Glutamatergic neuron (in vitro differentiated cells): ENCODE measurements around the gene SPECC1. TPM values are rescaled to one million over a fixed set of nuclear protein-coding genes. Genes with fewer than 3 reads are reported as not detected.

ENCODE experiments used
- DNase-seq: peaks from one replicate; pipeline ENCODE4 v3.0.0; 2022
- H3K27ac Mint-ChIP-seq: one replicate; pipeline ENCODE4 v1.8.0; 2020; ENCODE audit warnings: mild to moderate bottlenecking, mixed read lengths, inconsistent platforms; ENCODE audit not compliant: unreplicated experiment
- H3K27me3 Mint-ChIP-seq: one replicate; pipeline ENCODE4 v1.8.0; 2020; ENCODE audit warnings: mild to moderate bottlenecking, moderate library complexity, mixed read lengths, inconsistent platforms; ENCODE audit not compliant: unreplicated experiment
- H3K36me3 Mint-ChIP-seq: one replicate; pipeline ENCODE4 v1.8.0; 2020; ENCODE audit warnings: mild to moderate bottlenecking, mixed read lengths, inconsistent platforms; ENCODE audit not compliant: unreplicated experiment
- H3K4me1 Mint-ChIP-seq: one replicate; pipeline ENCODE4 v1.8.0; 2020; ENCODE audit warnings: mild to moderate bottlenecking, low read depth, mixed read lengths, inconsistent platforms; ENCODE audit not compliant: unreplicated experiment
- H3K4me3 Mint-ChIP-seq: one replicate; pipeline ENCODE4 v1.8.0; 2020; ENCODE audit warnings: mild to moderate bottlenecking, mixed read lengths, inconsistent platforms; ENCODE audit not compliant: unreplicated experiment
- H3K9me3 Mint-ChIP-seq: one replicate; pipeline ENCODE4 v1.8.0; 2020; ENCODE audit warnings: mild to moderate bottlenecking, moderate library complexity, mixed read lengths, inconsistent platforms; ENCODE audit not compliant: unreplicated experiment
- total RNA-seq: library from RNA; stranded (reverse); fragmentation: NEBNext Ultra II Directional; extraction: Animal tissue kit (Norgen Biotek cat#: 25700); gene quantifications from one replicate; pipeline ENCODE4 v1.2.1, GENCODE V29; 2021; ENCODE audit not compliant: unreplicated experiment
- TF ChIP-seq, protein P1 (sequence below): fragments of 200-600 bp; sonication (generic); IDR thresholded peaks from one replicate; pipeline ENCODE4 v1.5.0; 2021; ENCODE audit not compliant: partially characterized antibody, unreplicated experiment

SPECC1 gene
- total RNA-seq, 1 donor from 2014 or later, result 60.6 TPM

- no peak overlapping the region for H3K4me3 Mint-ChIP-seq
- peaks cover 2% of the 10 kb centered on the region for H3K27me3 Mint-ChIP-seq
- peaks cover 32% of the 10 kb centered on the region for H3K36me3 Mint-ChIP-seq
- H3K27ac Mint-ChIP-seq, result no peak overlapping the region
- no peak for DNase-seq
- H3K9me3 Mint-ChIP-seq, result peaks cover 2% of the 10 kb centered on the region
- TF ChIP-seq, protein P1, sequence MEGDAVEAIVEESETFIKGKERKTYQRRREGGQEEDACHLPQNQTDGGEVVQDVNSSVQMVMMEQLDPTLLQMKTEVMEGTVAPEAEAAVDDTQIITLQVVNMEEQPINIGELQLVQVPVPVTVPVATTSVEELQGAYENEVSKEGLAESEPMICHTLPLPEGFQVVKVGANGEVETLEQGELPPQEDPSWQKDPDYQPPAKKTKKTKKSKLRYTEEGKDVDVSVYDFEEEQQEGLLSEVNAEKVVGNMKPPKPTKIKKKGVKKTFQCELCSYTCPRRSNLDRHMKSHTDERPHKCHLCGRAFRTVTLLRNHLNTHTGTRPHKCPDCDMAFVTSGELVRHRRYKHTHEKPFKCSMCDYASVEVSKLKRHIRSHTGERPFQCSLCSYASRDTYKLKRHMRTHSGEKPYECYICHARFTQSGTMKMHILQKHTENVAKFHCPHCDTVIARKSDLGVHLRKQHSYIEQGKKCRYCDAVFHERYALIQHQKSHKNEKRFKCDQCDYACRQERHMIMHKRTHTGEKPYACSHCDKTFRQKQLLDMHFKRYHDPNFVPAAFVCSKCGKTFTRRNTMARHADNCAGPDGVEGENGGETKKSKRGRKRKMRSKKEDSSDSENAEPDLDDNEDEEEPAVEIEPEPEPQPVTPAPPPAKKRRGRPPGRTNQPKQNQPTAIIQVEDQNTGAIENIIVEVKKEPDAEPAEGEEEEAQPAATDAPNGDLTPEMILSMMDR, result no peak
- H3K4me1 Mint-ChIP-seq, result no peaks in the 10 kb centered on the region
Measured at GRCh38 chr17:20307326-20307910, 298.3 kb downstream of the SPECC1 start.

DNA sequence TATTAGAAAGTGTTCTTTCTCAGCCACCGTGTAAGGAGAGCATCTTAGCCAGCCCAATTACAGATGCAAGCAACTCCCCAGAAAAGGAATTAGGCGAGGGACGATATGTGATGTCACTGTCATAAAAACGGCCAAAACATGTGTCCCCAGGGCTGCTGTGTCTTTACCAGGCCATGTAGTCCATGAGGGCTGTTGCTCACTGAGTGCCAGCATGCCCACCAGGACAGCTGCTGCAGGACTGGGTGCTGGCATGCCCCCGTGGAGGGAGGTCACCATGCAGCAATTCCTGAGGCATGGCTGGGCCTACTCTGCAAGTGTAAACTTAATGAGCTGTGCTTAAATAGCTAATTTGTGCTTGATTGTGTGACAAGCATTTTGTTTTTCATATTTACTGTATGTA is 301.3 kb downstream of the SPECC1 start:
- Mint-ChIP-seq H3K27ac (no peak overlapping the region), H3K9me3 (peaks cover 2% of the 10 kb centered on the region), H3K4me3 (no peak overlapping the region), H3K36me3 (peaks cover 22% of the 10 kb centered on the region), H3K27me3 (peaks cover 2% of the 10 kb centered on the region), H3K4me1 (peaks cover 4% of the 10 kb centered on the region)
- no peak for DNase-seq
- TF ChIP-seq, protein P1, result no peak

DNA sequence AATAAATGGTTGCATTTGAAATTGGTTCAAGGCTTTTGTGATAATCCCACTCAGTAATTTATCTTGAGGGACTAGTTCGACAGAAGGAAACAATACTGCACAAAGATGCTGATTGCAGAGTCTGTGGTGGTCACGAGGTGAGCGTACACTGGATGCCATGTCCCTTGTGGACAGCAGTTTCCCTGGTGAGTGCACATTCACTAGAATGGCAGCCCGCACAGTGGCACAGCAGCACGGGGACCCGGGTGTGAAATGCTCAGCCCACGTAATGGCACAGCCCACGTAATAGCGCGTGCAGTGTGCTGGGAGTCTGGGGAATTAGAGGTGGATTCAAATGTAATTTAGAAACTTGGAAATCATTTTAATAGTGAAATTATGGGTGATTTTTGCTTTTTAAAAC is 304.1 kb downstream of the SPECC1 start:
- Mint-ChIP-seq H3K27ac (no peak overlapping the region), H3K4me1 (peaks cover 4% of the 10 kb centered on the region), H3K27me3 (peaks cover 2% of the 10 kb centered on the region), H3K36me3 (peaks cover 6% of the 10 kb centered on the region), H3K9me3 (no peaks in the 10 kb centered on the region), H3K4me3 (no peak overlapping the region)
- no peak for DNase-seq
- TF ChIP-seq, protein P1, result no peak

- DNase-seq, result no peak
- H3K4me3 Mint-ChIP-seq, result no peak overlapping the region
- H3K27ac Mint-ChIP-seq, result no peak overlapping the region
- H3K4me1 Mint-ChIP-seq, result peaks cover 4% of the 10 kb centered on the region
- H3K9me3 Mint-ChIP-seq, result no peaks in the 10 kb centered on the region
- H3K27me3 Mint-ChIP-seq, result peaks cover 2% of the 10 kb centered on the region
- TF ChIP-seq, protein P1, result no peak
- no peaks in the 10 kb centered on the region for H3K36me3 Mint-ChIP-seq
Measured at GRCh38 chr17:20313891-20314290, 304.7 kb downstream of the SPECC1 start.

DNA sequence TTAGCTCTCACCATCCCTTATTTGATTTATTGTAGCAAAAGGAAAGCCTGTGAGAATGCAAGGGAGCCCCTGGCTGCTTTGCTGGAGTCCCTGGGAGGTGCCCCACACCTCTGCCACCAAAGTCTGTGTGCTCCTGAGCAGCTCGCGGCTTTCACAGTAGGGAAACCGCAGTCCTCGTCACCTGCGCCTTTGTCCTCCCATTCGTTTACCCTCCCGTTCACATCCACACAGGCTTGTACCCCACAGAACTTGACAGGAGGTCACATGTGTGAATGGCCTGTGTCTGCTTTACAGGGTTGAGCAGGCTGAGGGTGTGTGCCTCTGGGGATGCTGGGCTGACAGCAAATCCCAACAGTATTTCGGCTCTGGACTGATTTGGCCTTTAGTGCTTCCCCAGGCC is 305.7 kb downstream of the SPECC1 start:
- Mint-ChIP-seq H3K4me1 (peaks cover 4% of the 10 kb centered on the region), H3K36me3 (no peaks in the 10 kb centered on the region), H3K9me3 (no peaks in the 10 kb centered on the region), H3K4me3 (no peak overlapping the region), H3K27me3 (peaks cover 2% of the 10 kb centered on the region), H3K27ac (no peak overlapping the region)
- no peak for DNase-seq
- TF ChIP-seq, protein P1, result no peak
